K562 treated with DMSO at 1 percent for 48 hours (cell line): ENCODE data around the gene EN1. TPM values are rescaled to one million over a fixed set of nuclear protein-coding genes. Genes with fewer than 3 reads are reported as not detected.

Source experiments
- total RNA-seq: library from RNA; unstranded; fragments of 300-600 nt; gene quantifications from 2 replicates; pipeline ENCODE4 v1.2.3, GENCODE V29; 2022; ENCODE audit warnings: low replicate concordance; ENCODE audit errors: extremely low read depth

Gene EN1
- not detected in 2 replicates for total RNA-seq

DNA sequence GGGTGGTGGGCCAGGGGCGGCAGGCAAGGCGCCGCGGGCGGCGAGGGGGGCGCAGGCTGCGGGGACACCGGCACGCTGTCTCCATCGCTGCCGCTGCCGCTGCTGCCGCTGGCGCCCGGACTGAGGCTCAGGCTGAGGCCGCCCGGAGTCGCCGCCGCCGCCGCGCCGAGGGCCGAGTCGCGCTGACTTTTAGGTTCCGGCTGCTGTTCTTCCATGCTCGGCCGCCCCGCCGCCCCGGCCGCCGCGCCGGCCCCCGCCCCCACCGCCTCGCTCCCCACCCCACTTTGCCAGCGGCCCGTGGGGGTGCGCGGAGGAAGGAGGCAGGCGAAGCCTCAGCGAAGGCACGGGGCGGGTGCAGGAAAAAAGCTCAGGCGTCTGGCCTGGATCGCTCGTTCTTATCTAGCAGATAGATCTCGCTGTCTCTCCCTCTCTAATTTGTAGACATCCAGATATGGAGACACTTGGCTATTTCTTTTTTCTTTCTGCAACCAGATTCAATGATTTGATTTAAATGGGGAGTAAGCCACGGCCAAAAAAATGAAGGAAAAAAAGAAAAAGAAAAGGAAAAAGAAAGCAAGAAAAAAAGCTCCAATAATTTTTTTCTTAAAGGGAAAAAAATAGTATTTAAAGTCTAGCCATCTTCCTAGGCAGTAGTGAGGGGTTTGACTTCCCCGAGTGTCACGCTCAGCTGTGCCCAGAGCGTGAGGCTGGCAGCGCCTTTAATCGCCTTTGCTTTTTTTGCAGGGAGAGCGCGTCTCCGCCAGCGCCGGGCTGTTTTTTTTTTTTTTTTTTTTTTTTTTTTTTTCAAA is at the start of gene EN1:
Gene EN1, minus strand, starts transcription at position 696 of the 809 bp plus-strand sequence. Its CDS starts 481 bp downstream, at position 215.

Other genes with a start within 250 kb of the EN1 start
- not detected in 2 replicates for gene MARCO, start 94.5 kb upstream of the EN1 start, total RNA-seq